Measurements from ENCODE around the gene STRN. TPM values are rescaled to one million over a fixed set of nuclear protein-coding genes. Genes with fewer than 3 reads are reported as not detected.

STRN gene
- total RNA-seq, 4 donors from 2014 or later: 18.2 to 26.4 (median 21.5) TPM

DNA sequence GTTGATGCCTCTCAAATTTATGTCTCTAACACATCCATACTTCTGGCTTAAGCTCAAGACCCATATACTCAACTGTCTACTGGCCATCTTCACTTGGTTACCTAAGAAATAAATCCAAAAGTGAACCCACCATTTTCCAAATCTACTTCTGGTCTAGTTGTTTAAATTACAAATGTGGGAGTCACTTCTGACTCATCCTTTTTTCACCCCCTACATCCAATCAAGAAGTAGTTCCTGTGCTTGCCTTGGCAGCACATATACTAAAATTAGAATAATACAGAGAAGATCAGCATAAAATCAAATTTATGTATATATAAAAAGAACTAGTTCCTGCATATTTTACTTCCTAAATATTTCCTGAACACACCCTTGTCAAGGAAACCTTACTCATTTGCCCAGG lies 53.6 kb downstream of the STRN start:
- no peak for TF ChIP-seq EP300 (IDR thresholded peaks at IDR 0.05)
- no peak for TF ChIP-seq CTCF (IDR thresholded peaks at IDR 0.05)
- TF ChIP-seq POLR2A (IDR thresholded peaks at IDR 0.05): no peak
- no peaks in the 10 kb centered on the region for H3K9me3 ChIP-seq
- no peak overlapping the region for H3K4me3 ChIP-seq
- DNase-seq (ENCODE audit: low spot score in 2 of 2): no peak
- H3K36me3 ChIP-seq: peaks cover 0 to 13% (median 0%) of the 10 kb centered on the region in 3 donors
- H3K27me3 ChIP-seq: no peaks in the 10 kb centered on the region
- peaks cover 0 to 5% (median 0%) of the 10 kb centered on the region in 4 donors for H3K4me1 ChIP-seq
- no peak overlapping the region for H3K27ac ChIP-seq

- no peak overlapping the region for H3K27ac ChIP-seq
- no peaks in the 10 kb centered on the region for H3K4me1 ChIP-seq
- TF ChIP-seq EP300 (IDR thresholded peaks at IDR 0.05): no peak
- no peak for TF ChIP-seq POLR2A (IDR thresholded peaks at IDR 0.05)
- TF ChIP-seq CTCF (IDR thresholded peaks at IDR 0.05): no peak
- H3K27me3 ChIP-seq: no peaks in the 10 kb centered on the region
- no peak for DNase-seq (ENCODE audit: low spot score in 2 of 2)
- H3K36me3 ChIP-seq: peaks cover 0 to 13% (median 0%) of the 10 kb centered on the region in 3 donors
- no peaks in the 10 kb centered on the region for H3K9me3 ChIP-seq
- no peak overlapping the region for H3K4me3 ChIP-seq
Measured at GRCh38 chr2:36911012-36911411, 55.3 kb downstream of the STRN start.

- WGBS, 2 donors: 95% methylated on average over 4 of the region's 4 CpGs
- no peak for TF ChIP-seq CTCF (IDR thresholded peaks at IDR 0.05)
- TF ChIP-seq EP300 (IDR thresholded peaks at IDR 0.05): no peak
- TF ChIP-seq POLR2A (IDR thresholded peaks at IDR 0.05): no peak
- H3K27me3 ChIP-seq: no peaks in the 10 kb centered on the region
Measured at GRCh38 chr2:36906277-36906676, 60.1 kb downstream of the STRN start.

DNA sequence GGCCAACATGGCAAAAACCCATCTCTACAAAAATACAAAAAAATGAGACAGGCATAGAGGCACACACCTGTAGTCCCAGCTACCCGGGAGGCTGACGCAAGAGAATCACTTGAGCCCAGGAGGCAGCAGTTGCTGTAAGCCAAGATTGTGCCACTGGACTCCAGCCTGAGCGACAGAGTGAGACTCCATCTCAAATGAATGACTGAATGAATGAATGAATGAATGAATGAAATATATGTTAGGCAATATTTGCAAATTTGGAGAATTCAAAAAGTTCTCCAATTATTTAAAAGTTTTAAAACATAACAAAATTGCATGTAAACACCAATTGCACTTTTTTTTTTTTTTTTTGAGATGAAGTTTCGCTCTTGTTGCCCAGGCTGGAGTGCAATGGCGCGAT lies 61.7 kb downstream of the STRN start:
- 86 to 97% methylated on average over 6 of the region's 6 CpGs for WGBS, 2 donors
- no peak for DNase-seq (ENCODE audit: low spot score in 2 of 2)
- H3K9me3 ChIP-seq: no peaks in the 10 kb centered on the region
- H3K4me3 ChIP-seq: no peak overlapping the region
- no peak for TF ChIP-seq CTCF (IDR thresholded peaks at IDR 0.05)
- TF ChIP-seq POLR2A (IDR thresholded peaks at IDR 0.05): no peak
- TF ChIP-seq EP300 (IDR thresholded peaks at IDR 0.05): no peak
- H3K4me1 ChIP-seq: no peaks in the 10 kb centered on the region
- H3K27me3 ChIP-seq: no peaks in the 10 kb centered on the region
- H3K27ac ChIP-seq: no peak overlapping the region
- peaks cover 0 to 27% (median 0%) of the 10 kb centered on the region in 3 donors for H3K36me3 ChIP-seq

More at GRCh38 chr2:36906277-36906676, 60.1 kb downstream of the STRN start:
- Histone ChIP-seq H3K4me1 (no peaks in the 10 kb centered on the region), H3K27ac (no peak overlapping the region), H3K9me3 (no peaks in the 10 kb centered on the region), H3K36me3 (peaks cover 0 to 14% (median 0%) of the 10 kb centered on the region in 3 donors), H3K4me3 (no peak overlapping the region)
- no peak for DNase-seq (ENCODE audit: low spot score in 2 of 2)

DNA sequence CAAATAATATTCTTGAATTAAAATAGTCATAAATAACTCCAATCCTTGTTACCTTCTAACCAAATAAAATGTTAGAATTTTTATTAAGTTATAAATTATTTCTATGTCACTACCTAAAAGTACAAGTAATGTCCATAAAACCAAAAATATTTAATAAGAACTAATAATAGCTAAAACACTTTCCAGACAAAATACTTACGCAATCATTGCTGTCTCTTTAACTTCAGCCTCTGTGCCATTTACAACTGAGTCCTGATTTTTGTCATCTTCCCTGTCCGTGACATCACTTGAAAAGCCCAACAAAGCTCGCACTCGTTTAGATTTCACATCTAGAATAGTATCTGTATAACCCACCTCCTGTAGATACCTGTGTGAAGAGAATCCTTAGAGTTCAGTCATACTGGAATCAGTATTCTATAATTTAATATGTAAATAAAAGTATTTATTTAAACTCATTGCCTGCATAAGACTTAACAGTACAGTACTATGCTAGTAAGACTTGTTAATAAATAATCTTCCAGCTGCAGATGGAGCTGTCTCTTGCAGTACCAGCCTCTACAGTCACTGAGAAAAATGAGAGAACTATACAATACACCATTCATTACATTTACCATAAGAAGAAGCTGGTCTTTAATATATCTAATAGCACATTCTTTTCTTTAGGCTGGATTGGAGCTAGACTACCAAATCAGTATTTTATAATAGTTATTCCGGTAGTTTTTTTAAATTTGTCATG lies 63.8 kb downstream of the STRN start:
- H3K9me3 ChIP-seq: no peaks in the 10 kb centered on the region
- 77 to 80% methylated on average over 5 of the region's 5 CpGs for WGBS, 2 donors
- no peak for TF ChIP-seq POLR2A (IDR thresholded peaks at IDR 0.05)
- no peak for TF ChIP-seq CTCF (IDR thresholded peaks at IDR 0.05)
- no peak for TF ChIP-seq EP300 (IDR thresholded peaks at IDR 0.05)
- H3K36me3 ChIP-seq: peaks cover 0 to 27% (median 0%) of the 10 kb centered on the region in 3 donors
- H3K4me1 ChIP-seq: no peaks in the 10 kb centered on the region
- H3K27ac ChIP-seq: no peak overlapping the region
- no peak for DNase-seq (ENCODE audit: low spot score in 2 of 2)
- H3K27me3 ChIP-seq: no peaks in the 10 kb centered on the region
- no peak overlapping the region for H3K4me3 ChIP-seq
